ENCODE results near the gene FAM53A. TPM values are rescaled to one million over a fixed set of nuclear protein-coding genes. Genes with fewer than 3 reads are reported as not detected.

The FAM53A gene
- total and polyA plus RNA-seq, 10 of the 15 experiments (the other 5 are each of a cell fraction or from before 2014, with no cell fraction given), result 0.02 to 0.87 (median 0.38) TPM; not detected in 2

- TF ChIP-seq ZNF687 (IDR thresholded peaks at IDR 0.05) (peak; percentile 81), NR2C2 (IDR thresholded peaks at IDR 0.05; ENCODE audit: borderline replicate concordance, control insufficient read depth, insufficient read length, low read depth) (no peak), POLR2A (IDR thresholded peaks at IDR 0.05; ENCODE audit: low read depth, low read length) (peak; percentile 76), NFYB (IDR thresholded peaks at IDR 0.05; ENCODE audit: insufficient read depth, low read depth, low read length) (peak; percentile 52; the same call in 1 of the 2 replicates), BACH1 (IDR thresholded peaks at IDR 0.05; ENCODE audit: borderline replicate concordance) (peak; percentile 53), SMARCA5 (IDR thresholded peaks at IDR 0.05) (peak; percentile 75; the same call in 1 of the 2 replicates), CREB1 (IDR thresholded peaks at IDR 0.05; ENCODE audit: low read depth) (0 out of 2 replicates have a peak, but pooled peaks have one; percentile 4), SIN3A (IDR thresholded peaks at IDR 0.05; ENCODE audit: low read depth, low read length) (no peak), ZNF592 (IDR thresholded peaks at IDR 0.05) (0 out of 2 replicates have a peak, but pooled peaks have one; percentile 38), ZNF207 (IDR thresholded peaks at IDR 0.05; ENCODE audit: borderline replicate concordance) (peak; percentile 66), EGR1 (IDR thresholded peaks at IDR 0.05; ENCODE audit: borderline replicate concordance in 1 of 2, low read depth in 2 of 2, low read length in 2 of 2) (peak in 1 of 2 experiments; percentile 40; a peak in 1 of 3 replicates), SRF (IDR thresholded peaks at IDR 0.05; ENCODE audit: low read depth in 2 of 2, low read length in 2 of 2) (no peak)
These were observed at the start of gene FAM53A (continued) for GRCh38 chr4:1683736-1684505.

Measured in GM12878 (cell line).